GM21529 (cell line): Measurements from ENCODE around the gene CDK12.

Experiments
- ATAC-seq: cut with Tn5 transposase; IDR thresholded peaks from one replicate; pipeline ENCODE4 v1.9.1; 2021; ENCODE audit not compliant: unreplicated experiment

The CDK12 gene

DNA sequence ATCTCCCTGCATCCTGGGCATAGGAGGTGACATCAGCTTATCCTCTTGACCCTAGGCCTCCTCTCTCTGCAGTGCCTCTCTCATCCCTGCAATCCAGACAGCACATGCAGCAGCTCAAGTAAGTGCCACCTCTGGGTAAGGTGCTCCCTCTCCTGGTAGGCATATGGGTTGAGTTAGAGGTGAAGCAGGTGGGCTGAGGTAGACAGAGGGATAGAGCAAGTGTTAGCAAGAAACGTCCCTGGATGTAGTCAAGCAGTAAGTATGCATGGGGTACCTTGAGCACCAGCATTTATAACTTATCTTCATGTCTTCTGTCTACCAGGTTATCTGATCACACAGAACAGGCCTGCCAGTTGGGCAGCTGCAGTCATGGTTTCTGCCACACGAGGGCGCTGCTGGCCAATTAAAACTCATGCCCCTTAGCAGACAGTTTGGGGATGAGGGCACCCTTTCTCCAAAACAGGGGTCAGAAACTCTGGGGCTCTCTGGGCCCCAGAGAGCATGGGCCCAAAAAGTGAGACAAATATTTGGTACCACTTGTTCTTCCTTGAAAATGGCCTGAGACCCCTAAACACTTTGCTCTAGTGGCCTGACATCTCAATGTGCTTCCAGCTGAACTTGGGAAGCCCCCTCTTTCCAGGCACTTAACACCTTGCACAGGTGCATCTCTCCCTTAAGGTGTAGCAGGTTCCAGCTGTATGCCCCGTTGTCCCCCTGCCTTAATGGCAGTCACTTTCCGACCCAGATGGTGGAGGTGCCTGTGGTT lies 86.6 kb downstream of the CDK12 start:
- ATAC-seq = no peak

DNA sequence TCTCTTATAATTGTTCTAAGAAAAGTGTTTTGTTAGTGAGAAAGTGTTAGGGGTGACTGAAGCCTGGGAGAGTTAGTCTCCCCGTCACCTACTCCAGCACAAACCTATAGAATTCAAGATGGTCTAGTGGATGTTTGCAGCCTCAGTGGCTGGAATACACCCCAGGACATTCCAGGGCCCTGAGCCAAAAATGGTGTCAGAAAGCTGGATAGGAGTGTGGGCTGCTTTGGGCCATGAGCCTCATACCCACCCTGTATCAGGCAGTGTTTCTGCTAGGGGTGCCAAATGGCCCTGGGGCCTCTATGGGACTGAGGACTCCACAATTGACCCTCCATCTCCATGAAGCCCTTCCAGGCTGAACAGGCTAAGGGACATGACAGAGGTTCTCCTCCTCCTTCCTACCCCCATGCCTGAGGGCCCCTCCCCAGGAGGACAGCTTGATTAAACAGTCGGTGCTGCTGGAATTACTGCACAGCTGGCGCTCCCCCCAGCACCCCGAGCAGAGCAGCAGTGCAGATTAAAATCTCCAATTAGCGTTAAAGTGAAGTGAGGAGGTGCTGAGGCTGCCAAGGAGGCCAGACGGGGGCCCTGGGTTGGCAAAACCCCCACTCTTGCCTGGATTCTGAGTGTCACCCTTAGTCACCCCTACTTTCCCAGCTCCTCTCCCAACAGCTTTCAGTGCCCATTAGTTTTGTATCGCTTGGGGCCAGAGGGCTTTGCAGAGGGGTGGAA lies 87.4 kb downstream of the CDK12 start:
- no peak for ATAC-seq

DNA sequence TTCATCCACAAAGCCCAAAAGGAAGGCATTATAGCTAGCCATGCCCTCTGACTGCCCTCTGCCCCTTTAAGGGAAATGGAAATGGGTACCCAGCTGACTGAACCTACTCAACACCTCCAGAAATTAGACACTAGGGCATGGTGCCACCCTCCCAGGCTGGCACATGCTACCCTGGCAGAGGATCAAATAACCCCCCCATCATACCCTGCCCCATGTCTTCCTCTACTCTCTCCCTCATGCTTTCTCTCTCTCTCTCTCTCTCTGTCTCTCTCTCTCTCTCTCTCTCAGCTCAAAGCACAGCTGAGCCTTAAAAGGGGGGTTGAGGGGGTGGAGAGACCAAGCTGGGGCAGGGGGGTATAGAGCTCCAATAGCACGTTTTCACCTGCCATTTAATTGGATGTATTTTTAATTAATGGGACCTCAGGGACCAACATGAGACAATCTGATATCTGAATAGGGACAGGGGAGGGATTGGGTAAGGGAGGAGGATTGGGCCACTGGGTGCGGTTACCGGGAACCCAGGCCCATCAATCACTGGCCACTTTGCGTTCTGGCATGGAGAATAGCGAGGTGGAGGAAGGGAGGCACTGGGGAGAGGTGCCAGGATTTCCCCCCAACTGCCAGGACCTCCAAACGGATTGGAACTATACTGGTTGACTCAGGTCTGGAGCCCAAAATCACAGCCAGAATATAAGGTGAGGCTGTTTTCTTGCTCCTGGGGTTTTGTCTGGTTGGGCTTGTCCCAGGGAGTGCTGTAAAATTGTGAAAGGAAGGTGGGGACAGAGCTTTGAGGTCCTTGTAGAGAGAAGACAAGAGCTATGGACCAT lies 88.7 kb downstream of the CDK12 start:
- ATAC-seq = no peak

DNA sequence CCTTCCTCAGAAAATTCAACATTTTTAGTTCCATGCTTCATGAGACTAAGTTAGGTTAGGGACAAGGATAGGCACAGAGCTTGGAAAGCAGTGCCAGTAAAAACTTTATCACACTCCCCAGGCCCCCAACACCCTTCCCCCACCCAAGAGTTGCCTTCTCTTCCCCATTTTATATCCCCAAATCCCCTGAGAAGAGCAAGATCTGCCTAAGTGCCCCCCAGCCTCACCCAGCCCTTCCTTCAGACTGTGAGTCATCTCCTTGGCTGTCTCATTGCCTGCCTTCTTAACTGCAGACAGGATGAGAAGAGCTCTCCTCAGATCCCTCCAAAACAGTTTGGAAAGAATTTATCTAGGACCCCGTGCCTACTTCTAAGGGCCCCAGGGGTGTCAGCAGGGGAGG lies 90.6 kb downstream of the CDK12 start:
- ATAC-seq = no peak

DNA sequence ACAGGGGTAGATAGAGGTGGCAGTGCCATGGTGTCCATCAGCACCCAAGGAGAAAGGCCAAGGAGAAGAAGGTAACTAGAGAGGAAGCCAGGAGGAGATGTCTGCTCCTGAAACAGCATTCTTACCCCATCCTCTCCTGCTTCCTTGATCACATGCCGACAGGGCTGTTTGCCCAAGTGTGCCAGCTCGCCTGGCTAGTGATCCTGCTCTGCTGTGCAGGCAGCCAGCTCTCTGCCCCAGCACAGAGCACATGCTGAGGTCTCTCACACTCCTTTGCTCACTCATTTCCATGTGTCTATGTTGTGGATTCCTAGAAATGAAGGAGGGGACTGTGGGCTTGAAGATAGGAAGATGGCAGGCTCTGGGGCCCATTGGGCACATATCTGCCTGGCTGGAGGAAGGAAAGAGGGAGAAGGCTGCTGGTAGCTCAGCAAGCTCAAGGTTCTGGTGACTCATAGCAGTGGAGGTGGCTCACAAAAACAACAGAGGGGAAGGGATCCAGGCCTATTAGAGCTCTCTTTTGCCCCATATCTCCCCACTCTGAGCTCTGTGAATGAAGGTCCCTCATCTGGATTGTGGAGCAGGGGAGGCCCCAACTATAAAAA lies 92.2 kb downstream of the CDK12 start:
- ATAC-seq = no peak

DNA sequence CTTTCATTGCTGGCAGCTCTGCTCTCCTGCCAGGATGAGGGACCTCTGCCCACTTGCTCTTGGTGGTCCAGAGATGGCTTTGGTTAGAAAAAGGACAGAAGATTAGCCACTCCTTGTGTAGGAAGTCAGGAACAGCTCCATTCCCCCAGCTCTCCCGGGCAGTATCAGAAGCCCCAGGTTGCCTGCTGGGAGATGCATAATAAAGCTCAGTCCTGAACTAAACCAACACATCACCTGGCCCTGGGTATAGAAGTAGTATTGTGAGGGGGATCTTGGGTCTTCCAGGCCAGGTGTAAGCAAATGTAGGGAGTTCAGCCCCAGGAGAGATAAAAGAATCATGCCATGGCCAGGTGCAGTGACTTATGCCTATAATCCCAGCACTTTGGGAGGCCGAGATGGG lies 94.1 kb downstream of the CDK12 start:
- ATAC-seq = no peak

DNA sequence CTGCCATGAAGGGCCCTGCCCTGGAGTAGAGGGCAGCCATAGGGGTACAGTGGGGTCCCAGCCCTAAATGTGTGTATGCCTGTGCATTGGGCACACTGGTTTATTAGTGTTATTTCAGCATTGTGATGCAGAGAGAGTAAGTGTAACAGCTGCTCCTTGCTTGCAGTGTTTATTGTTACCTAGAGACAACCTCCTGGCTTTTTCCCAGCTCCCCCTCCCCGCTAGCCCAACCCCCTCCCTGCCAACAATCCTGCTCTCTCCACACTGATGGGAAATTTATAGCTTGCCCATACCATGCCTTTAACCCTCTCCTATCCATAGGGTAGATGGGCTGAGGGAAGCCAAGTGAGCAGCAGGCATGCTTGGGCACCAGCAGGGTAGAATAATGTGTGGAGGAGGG lies 95.1 kb downstream of the CDK12 start:
- ATAC-seq = no peak

DNA sequence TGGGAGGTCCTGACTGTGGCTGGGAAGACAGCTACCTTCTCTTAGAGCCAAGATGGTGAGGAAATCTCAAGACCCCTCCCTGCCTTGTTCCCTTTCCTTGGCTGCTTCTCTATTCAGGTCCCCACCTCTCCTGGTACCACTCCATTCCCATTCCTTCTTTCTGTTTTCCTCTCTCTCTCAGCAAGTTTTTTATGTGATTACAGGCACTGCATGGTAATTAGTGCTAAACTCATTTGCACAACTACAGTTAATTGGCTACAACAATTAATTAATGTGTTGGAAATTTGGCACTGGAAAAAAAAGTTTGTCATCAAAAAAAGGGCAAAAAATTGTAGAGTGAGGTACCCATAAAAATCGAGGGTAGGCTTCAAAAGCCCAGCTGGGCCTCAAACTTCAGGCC lies 101.1 kb downstream of the CDK12 start:
- ATAC-seq = no peak

DNA sequence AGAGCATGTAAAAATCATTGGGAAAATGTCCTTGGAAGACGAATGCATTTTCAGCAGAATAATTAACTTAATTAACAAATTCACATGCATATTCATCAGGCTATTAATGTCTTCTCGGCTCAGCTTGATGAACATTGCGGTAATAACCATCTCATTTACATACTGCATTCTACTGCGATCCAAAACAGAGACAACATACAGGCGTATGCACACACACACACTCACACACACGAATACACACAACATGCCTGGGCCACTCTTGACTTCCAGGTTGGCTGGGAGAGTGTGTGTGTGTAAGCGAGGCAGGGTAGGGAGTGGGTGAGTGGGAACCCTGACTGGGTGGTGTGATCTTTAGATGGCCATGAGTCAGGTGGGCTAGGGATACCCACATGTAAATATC lies 101.7 kb downstream of the CDK12 start:
- ATAC-seq = no peak

DNA sequence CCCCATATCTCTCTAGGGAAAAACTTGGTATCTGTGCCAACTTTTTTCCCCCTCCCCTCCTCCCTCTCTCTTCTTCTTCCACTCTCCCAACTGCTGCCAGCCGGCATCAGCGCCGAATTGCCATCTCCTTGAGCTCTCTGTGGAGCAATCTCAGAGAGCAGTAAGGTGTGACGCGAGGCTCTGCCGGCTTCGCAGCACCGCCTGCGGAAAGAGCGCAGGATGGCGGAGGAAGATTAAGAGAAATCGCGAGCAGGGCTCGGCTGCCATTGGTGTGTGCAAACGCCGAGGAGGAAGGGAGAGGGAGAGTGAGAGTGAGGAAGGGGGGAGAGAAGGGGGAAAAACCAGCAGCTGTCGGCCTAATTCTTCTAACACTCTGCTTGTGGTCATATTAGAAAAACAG lies 102.2 kb downstream of the CDK12 start:
- no peak for ATAC-seq

DNA sequence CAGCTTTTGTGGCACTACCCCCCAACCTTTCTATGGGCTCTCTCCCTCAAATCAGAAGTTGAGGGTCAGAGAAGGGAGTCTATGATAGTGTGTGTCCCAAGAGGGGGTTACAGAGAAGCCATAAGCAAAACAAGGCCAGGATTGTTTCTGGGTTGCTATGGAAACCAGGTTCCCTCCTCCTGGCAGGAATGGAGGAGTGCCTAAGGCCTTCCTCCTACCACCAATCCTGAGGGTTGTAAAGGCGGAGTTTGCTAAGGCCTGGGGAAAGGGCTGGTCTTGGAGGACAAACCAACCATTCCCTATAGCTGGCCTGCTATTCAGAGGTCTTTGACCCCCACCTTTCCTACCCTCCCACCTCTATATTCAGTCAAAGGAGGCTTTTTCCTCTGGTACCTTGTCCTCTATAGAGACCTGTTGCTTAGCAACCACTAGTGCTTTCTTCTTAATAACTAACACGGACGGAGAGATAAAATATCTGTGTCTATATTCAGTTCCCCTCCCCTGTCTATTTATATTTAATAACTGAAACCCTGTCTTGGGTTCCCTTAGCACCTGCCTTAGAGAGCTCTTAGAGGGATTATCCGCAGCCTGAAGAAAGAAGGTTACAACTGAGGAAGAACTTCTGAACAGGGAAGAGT lies 103.0 kb downstream of the CDK12 start:
- no peak for ATAC-seq

DNA sequence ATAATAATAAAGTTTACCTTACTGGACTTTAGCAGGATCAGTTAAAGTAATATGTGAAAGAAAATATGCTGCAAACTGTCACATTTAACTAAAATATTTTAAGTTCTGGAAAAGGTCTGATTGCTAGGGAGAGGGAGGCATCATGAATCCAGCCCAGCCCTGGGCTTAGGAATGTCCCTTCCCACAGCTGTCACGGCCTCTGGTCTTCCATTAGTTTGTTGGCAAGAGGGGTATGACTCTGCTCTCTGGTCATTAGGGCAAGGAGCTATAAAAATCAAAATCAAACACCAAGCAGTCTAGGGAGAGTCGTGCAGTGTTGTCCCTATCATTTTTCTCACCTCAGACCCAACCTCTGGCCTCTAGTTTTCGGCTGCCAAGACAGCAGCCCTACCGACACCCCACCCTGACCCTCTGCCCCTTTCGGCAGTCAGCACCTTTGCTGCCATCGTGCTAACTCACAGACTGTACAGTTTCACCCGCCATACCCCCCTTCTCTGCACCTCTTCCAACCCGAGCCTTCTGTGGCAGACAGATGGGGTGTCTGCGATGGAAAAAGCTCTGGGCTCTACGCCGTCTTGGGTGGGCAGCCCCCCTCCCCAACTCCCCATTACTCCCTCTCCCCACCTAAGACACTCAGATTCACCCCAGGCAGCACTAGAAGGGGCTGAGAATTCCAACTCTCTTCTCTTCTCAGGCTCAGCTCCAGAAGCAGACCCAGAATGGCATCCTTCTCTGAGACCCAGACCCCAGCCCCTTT lies 105.0 kb downstream of the CDK12 start:
- no peak for ATAC-seq

DNA sequence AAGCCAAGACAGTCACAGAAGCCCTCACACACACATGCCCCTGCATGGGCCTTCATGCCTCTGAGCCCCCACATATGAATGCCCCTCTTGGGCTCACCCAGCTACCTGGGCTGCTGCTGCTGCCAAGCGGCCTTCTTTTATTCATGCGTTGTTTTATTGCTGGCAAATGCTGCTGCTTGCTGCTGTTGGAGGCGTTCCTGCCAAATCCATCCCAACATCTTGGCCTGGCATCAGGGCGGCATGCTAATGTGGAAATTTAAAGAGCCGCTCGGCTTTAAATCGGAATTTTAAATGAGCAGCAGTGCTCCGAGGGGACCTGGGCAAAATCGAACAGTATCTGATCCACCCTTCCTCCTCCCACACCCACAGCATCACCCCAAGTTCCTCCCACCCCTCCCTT lies 107.4 kb downstream of the CDK12 start:
- no peak for ATAC-seq

DNA sequence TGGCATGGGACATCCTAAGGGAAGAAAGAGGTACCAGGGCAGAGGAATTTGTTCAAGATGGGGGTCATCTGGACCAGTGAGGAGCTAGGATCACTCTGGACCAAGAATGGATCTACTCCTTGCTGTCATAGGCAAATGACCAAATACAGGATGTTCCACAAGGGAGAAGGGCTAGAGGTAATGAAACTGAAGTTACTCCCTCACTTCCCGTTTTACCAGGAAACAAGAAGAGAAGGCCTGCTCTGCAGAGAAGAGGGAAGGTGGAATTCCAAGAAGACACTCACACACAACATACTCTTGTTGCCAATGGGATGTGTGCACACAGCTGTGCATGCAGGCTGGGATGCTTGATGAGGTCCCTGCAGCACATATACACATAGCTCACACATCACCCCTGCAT lies 107.8 kb downstream of the CDK12 start:
- no peak for ATAC-seq

DNA sequence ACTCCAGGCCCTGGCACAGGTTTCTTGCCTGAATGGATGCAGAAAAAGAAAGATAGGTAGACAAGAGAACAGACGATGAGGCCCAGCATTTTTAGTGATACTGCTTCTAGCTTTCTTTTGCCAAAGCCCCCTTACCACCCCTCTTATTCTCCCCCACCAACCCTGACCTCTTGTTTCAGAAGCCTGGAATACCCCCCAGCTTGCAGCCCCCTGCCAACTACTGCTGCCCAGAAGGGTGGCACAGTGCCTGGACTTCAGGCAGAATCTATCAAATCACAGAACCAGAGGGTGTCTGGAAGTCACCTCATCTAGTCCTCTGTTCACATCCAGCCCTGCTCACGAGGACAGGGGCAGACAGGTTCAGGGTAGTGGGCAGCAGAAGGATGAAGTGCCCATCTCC lies 110.8 kb downstream of the CDK12 start:
- no peak for ATAC-seq

DNA sequence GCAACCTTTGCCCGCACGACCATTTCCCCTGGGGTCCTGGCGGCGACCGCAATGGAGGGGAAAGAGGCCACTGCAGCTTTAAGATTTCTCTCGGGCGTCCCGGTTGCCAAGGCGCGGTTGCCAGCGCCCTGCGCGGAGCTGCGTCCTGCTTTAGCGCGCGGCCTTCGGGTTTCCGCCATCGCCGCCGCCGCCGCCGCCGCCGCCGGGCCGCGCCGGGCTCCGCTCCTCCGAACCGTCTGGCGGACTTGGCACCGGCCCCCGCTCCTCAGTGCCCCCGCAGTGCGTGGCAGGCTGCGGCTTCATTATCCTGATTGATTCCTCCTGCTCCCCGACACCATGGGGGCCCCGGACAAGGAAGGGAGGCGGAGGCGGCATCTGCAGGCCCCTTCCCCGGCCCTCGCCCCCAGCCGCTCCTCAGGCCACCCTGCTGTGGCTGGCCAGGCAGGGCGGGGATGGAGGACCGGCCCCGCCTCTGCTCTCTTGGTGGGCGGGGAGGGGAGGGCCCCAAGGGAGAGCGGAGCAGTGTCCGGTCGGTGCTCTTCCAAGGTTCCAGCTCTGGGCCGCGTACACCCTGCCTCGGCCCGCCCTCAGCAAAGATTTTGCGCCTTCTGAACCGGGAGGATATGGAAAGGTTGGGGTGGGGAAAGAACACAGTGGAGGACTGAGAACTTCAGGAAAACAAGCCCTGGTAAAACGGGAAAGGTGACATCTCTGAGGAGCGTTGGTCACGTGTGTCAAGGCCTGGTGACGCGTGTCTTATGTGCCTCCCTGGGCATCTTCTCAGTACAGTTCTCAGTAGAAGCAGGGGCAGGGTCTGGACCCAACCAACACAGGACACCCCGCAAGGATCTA lies 112.4 kb downstream of the CDK12 start:
- ATAC-seq = no peak

DNA sequence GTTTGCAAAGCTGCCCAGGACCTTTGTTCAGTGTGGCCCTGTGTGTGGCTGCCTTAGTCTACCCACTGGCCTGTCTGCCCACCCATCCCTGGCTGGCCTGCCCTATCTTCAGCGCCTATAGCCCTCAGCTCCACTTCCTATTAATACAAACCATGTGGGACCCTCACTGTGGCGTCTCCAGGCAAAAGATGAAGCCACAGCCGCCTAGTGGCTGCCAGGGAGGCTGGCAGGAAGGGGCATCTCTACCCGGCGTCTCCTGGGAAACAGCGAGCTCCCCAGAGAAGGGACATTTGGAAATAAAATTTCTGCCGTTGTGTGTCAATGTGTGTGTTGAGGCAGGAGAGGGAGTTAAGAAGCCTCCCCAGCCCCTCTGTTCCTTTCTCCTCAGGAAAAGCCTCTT lies 114.9 kb downstream of the CDK12 start:
- ATAC-seq = no peak

DNA sequence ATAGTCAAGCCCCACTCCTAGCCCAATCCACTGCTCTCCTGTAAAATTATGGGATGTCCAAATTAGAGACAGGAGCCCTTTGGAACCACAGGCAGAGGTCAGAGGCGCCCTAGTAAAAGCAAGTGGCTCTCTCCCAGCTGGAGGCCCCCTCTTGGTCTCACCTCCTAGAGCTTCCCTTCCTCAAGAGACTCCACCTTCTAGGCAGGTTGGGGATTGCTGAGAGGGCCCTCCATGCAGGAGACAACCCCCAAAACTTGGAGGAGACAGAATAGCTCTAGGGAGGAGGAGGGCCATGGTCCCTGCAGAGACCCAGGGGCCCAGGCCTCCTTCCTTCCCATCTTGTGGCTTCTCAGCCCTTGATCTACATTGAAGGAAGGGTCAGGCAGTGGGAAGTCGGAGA lies 117.0 kb downstream of the CDK12 start:
- no peak for ATAC-seq

DNA sequence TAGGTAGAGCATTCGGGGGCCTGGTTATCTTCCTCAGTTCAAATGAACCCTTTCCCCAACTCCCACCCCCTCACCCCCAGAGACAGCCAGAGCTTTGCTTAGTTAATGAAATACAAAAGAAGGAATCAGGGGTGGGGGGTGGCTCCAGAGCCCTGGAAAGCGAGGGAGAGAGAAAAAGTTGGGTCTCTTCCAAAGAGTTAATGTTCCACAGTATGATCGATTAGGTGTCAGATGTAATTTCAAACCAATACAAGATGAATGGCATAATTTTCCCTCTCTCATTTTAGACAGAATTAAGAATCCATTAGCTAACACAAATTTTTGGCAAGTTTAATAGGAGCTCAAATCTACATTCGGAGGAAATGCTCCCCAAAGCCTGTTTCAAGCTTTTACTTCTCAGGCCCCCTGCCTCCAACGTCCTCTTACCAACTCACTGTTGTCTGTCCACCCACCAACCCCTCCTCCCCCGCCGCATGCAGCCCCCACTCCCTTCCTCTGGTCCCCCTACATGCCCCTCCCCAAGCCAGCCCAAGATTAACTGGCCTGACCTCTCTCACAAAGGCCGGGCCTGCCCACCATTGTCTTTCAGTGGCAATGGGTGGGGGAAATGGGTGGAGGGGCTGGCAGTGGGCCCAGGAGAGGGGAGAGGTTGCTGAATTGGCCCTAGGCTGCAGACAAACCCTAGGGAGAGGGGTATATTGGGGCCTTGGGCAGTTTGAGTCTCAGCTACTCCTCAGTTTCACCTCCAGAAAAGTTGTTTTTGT lies 118.2 kb downstream of the CDK12 start:
- no peak for ATAC-seq
